Activated gamma-delta T cell treated with Interleukin-2 at 50 U/mL for 16 hours (primary cell): ENCODE data around the gene DEFB114.
"Not testable (repeated sequence)": the region's sequence is repeated elsewhere in the genome, so short reads cannot be mapped to it uniquely, and the experiment has no call there.

Source experiments
- DNase-seq: peaks from one replicate; pipeline ENCODE4 v3.0.0-alpha.2; 2020

The DEFB114 gene

DNA sequence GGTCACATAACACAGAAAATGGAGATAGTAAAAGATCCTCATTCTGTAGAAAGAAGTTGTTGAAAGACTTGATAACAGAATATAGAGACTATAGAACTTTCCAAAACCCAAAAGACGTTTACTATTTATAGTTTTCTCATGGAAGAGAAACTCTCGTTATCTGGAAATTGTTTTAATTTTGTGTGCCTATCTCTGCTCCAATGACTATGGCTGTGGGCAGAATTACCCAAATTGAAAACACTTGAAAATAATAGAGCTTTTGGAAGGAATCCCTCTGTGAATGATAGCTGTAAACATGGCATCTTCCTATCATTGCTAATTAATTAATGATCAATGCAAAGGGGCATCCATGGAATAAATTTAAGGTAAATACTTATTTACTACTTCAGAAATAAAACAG is at the start of gene DEFB114:
Gene DEFB114, minus strand, starts transcription at position 101 of the 400 bp plus-strand sequence. Its CDS starts 59 bp downstream, at position 42.
- DNase-seq, result no peak

DNA sequence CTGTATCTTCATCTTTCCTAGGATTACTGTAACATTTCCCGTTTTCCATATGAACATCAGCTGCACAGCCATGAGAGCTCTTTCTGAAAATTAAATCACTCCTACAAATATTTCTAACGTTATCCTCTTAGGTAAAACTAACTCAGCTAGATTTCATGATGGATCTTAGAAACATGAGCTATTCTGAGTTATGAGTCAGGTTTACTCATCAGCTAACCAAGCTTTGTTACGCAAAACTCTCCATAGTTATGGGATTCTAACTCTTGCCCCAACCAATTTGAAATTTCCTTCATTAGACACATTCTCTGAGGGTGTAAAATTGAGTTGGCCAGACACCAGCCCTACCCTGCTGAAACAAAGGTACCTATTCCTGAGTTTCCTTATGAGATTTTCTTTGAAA is 43.9 kb upstream of the DEFB114 start:
- DNase-seq, result no peak

DNA sequence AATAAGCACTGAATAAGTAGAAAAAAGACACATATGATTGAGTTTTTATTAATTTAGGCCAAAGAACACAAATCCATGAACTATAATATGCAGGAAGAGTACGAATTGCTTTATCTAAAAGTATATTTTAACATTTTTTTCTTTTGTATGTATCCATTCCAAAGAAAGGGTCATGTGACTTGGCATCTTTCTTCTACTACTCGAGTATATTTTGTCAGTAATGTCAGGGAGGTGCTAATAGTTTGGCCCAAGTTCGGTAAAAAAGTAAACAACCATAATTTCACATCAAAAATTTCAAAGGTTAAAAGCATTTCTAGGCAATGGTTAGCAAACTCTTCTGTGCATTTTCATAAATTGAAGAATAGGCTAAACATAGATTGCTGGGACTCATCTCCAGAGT is 39.2 kb upstream of the DEFB114 start:
- no peak for DNase-seq

GRCh38 chr6:49995278-49995677 is 31.3 kb upstream of the DEFB114 start:
- DNase-seq, result no peak

DNA sequence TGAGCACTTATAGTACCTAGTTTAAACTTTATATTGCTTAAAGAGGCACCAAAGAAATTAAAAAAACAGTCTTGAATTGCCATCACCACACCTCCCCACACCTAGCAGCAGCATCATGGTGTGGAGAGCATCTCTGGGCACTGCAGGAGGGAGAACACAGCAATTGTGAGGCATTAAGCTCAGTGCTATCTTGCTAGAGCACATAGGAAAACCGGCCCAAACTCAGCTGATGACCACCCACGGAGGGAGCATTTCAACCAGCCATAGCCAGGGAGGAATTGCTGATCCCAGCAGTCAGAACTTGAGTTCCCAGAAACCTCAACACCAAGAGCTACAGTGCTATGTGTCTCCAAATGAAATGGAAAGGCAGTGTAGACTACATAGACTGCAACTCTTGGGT is 24.9 kb upstream of the DEFB114 start:
- DNase-seq, result no peak

GRCh38 chr6:49987749-49988148 is 23.8 kb upstream of the DEFB114 start:
- DNase-seq, result no peak

GRCh38 chr6:49986551-49986950 is 22.6 kb upstream of the DEFB114 start:
- DNase-seq, result no peak

DNA sequence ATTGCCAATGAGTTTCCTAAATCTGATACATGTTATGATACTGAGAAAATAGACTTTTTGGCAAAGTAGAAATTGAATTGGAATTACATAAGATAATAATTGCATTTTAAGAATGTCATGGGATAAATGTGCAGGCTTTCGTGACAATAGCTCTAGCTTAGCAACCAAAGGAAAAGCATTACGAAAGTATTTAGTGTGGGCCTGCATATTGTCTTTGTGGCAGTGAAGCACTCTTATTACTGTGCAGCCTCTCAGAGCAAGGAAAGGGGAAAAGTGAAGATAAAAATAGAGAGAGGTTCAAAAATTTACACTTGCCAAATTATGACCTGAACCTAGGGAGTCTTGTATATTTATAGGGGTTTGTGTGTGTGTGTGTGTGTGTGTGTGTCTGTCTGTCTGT is 18.1 kb upstream of the DEFB114 start:
- no peak for DNase-seq

DNA sequence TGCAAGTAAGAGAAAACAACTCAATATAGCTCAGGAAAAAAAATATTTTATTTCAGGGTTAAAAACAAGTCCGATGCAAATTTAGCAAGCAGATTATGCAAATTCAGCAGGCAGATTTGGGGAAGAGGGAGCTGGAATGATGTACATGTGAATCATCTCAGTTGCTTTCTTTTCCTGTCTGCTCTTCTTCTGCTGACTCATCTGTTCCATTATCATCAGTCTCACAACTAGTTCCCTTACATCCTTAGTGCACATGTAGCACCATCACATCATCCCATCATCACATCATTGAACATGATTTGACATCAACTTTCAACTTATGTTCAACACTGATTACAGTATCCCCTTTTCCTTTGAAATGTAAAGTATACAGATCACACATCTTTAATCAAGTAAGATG is 16.9 kb upstream of the DEFB114 start:
- DNase-seq, result no peak

GRCh38 chr6:49979584-49979983 is 15.6 kb upstream of the DEFB114 start:
- DNase-seq, result no peak

- no peak for DNase-seq
These were observed 14.6 kb upstream of the DEFB114 start for GRCh38 chr6:49978332-49979226.

- DNase-seq, result no peak
These were observed 5.6 kb upstream of the DEFB114 start, which contains the start of gene DEFB113 for GRCh38 chr6:49969605-49970004. Gene DEFB113 (minus strand): TSS chr6:49969625. CDS start chr6:49969625, 0 bp downstream.

DNA sequence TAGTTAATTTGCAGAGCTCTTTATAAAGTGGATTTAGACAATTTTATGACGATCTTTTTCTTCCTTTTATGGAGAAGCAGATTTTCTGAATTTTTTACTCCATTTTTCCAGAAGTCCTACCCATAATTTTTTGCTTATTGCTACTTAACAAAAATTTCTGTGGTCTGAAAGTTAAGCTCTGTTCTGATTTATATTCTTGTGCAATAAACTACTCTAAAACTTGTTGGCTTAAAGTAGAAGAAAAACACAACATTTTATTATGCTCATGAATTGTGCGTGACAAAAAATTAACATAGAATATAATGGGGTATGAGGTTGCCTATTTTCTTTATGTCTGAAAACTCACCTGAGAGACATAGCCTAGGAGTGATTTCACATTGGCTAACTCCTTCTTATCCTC is 2.9 kb upstream of the DEFB114 start:
- no peak for DNase-seq

DNA sequence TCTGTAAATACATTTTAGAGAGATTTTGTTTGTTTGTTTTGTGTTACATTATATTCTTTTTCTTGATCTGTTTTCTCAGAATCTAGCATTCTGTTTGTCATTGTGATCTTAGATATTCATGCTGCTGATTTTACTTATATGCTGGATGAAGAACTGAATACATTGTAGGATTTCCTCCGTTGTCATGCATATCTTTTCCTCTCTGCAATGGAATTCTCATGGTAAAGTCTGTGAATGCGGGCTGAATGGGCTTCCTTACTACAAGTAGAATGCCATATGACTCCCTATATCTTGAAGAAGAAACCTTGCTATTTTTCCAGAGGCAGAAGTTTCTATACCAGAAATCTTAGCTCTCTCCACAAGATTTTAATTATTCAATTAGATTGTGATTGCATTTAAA is 2.4 kb upstream of the DEFB114 start:
- DNase-seq, result no peak

DNA sequence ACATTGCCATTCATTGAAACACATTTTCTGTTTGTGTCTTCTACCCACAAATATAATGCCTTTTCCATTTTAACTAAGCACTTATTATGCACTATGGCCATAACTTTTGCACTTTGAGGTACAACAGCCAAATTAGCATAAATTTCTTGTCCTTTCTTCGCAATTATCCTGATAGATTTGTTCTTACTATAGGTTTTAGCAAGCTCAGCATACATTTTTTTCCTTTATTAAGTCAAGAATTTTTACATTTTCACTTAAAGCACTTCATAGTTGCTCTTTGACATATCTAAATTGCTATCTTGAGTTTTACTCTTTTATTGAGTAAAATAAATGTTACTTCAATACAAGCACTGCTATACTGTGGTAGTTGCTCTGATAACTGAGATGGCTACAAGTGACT is 5.8 kb downstream of the DEFB114 start:
- no peak for DNase-seq

DNA sequence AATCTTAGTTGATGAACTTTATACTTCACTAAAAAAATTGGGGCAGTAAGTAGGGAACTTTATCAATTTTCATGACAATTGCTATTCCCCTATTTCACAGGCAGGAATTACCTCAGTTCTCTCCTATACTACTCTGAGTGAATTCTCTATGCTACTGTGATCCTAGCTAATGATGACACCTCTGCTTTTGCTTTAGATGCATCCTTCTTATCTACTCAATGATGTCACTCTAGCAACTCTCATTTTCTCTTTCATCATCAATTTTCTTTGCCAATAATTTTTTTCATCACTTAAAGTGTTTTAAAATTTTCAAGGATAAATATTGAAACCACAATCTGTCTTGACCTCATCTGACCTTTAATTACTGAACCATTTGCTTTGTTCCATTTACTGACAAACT is 8.1 kb downstream of the DEFB114 start:
- no peak for DNase-seq

DNA sequence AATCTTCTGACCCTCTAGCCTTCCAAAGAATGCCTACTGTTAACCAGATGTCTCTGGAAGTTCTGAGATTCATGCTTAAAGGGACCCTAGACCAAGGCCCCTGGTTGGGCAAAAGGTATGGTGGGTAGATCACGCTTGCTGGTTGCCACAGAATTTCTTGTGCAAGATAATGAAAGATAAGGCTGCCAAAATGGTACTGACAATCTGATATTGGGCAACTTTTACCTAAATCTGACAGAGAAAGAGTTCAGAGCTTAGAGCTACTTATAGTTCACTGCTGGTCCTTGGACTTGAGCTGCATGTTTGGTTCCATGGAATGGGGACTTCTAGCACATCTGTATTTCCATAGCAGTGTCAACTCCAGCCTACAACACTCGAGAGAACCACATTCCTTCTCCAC is 12.0 kb downstream of the DEFB114 start:
- no peak for DNase-seq

DNA sequence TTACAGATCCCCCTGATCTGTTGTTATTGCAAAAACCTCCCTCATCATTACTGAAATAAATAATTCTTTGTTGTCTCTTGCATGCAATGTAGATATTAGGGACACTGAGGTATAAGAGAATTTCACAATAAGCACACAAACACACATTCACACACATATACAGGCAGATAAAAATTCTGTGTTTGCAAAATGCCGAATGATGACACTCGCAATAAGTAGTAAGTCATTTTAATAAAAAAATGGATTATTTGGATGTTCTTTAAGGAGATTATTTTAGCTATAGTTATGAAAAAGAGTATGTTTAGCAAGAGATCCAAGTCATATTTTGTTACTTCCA is 13.6 kb downstream of the DEFB114 start:
- no peak for DNase-seq

DNA sequence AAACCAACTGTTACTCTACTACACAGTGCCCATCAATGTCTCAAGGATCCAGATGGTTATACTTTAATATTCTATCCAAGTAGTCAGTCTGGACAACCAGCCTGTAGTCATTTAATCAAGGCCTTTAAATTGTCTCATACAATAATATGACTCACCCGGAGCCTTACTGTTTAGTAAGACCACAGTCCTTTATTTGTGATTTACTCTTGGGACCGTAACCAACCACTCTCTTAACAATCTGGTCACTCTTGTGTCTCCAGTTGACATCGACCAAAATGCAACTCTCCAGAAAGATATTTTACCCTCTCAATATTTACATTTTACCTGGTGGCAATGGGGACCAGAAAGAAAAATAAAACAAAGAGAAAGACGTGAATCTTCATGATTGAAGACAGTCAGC is 14.9 kb downstream of the DEFB114 start:
- DNase-seq, result no peak

- DNase-seq, result no peak
These were observed 17.1 kb downstream of the DEFB114 start for GRCh38 chr6:49946835-49947234.

DNA sequence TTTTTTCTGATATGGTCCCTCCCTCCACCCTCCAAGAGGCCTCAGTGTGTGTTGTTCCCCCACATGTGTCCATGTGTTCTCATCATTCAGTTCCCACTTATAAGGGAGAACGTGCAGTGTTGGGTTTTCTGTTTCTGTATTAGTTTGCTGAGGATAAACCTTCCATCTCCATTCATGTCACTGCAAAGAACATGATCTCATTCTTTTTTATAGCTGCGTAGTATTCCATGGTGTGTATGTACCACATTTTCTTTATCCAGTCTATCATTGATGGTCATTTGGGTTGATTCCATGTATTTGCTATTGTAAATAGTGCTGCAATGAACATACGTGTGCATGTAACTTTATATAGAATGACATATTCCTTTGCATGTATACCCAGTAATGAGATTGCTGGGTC is 19.9 kb downstream of the DEFB114 start:
- not testable (repeated sequence) for DNase-seq

DNA sequence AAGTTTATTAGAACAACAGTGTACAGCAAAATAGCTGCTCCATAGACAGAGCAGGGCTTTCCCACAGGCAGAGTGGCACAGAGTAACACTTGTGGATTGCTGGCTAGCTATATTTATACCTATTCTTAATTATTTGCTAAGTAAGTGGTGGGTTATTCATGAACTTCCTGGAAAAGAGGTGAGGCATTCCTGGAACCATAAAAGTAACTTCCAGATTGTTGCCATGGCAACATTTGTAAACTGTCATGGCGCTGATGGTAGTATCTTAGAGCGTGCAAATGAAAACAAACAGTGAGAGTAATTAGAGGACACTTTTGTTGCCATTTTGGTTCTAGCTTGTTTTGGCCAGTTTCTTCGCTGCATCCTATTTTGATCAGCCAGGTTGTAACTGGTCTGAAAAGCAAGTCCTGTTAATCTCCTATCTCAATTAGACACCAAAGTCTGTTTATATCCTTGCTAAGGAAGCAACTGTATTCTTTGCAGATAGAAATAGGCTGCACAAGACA is 23.9 kb downstream of the DEFB114 start:
- no peak for DNase-seq

DNA sequence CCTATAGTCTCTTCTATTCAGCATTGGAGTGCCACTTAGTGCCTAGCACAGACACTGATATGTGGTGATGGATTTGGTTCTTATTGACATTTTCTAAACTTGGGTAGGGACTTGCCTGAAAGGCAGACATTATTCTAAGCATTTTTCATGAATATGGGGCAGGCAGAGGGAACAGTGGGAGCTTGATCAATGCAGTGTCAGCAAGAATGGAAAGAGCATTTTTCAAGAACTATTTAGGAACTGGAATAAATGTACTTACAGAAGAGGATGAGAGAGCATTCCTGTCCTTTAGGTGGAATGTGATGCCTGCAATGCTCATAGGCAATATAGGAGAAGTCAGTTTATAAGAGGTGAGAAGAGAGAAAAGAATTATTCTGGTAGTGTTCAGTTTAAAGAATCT is 26.2 kb downstream of the DEFB114 start:
- DNase-seq, result no peak

DNA sequence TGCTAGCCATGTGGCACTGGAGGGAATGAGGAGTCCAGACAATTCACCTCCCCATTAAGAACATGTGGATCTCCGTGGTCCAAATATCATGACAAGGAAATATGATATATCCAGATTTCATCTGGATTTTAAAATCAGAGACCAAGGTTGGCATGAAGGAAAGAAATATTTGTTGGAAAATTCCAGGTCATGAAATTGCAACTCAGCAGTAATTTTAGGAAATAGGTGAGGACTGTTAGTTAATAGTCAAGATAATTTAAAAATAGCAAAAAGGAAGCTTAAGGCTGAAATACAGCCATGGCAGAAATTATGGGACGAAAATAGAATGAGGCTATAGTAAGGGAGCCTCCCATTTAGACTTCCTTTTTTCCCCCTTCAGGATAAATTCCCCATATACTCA is 26.9 kb downstream of the DEFB114 start:
- DNase-seq, result no peak

DNA sequence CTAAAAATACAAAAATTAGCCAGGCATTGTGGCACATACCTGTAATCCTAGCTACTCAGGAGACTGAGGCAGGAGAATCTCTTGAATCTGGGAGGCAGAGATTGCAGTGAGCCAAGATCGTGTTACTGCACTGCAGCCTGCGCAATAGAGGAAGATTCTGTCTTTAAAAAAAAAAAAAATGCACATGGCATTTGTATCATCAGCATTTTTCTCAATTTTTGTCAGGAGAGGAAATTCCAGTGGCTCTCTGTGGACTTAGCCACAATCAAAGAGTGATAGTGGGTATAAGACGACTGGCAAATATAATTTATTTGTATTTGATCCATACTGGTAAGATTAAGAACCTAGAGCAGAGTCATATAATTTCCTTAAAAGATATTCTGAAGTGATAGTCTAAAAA is 28.6 kb downstream of the DEFB114 start:
- DNase-seq, result no peak
